T-helper 22 cell (primary cell): ENCODE measurements around the gene NPAT.
"Not testable (repeated sequence)": the region's sequence is repeated elsewhere in the genome, so short reads cannot be mapped to it uniquely, and the experiment has no call there.

Experiments
- DNase-seq: peaks from one replicate; pipeline ENCODE4 v3.0.0-alpha.2; 2020; ENCODE audit warnings: low read depth

Gene NPAT

GRCh38 chr11:108148556-108148955 is 73.9 kb downstream of the NPAT start:
- no peak for DNase-seq

GRCh38 chr11:108147150-108147549 is 75.3 kb downstream of the NPAT start:
- DNase-seq = no peak

GRCh38 chr11:108144615-108145014 is 77.8 kb downstream of the NPAT start:
- DNase-seq = no peak

GRCh38 chr11:108142304-108142703 is 80.1 kb downstream of the NPAT start:
- no peak for DNase-seq

- DNase-seq = no peak
These were observed 85.2 kb downstream of the NPAT start for GRCh38 chr11:108137212-108137611.

- DNase-seq = no peak
These were observed 86.4 kb downstream of the NPAT start for GRCh38 chr11:108135845-108136544.

GRCh38 chr11:108132993-108133538 is 89.4 kb downstream of the NPAT start:
- not testable (repeated sequence) for DNase-seq

GRCh38 chr11:108131993-108132392 is 90.4 kb downstream of the NPAT start:
- DNase-seq = no peak

- no peak for DNase-seq
These were observed 93.7 kb downstream of the NPAT start for GRCh38 chr11:108128772-108129171.

GRCh38 chr11:108125096-108125495 is 97.3 kb downstream of the NPAT start:
- no peak for DNase-seq

- DNase-seq = no peak
These were observed 100.2 kb downstream of the NPAT start for GRCh38 chr11:108122166-108122628.

- peak; percentile 90 for DNase-seq
These were observed 100.9 kb downstream of the NPAT start, which contains the start of gene ACAT1 for GRCh38 chr11:108121274-108122155. TSS of gene ACAT1 (plus strand) at chr11:108121567. CDS start at chr11:108121607, 40 bp downstream.

- DNase-seq = not testable (repeated sequence)
These were observed 101.5 kb downstream of the NPAT start for GRCh38 chr11:108120936-108121273.

GRCh38 chr11:108117746-108118371 is 104.6 kb downstream of the NPAT start:
- DNase-seq = no peak

- DNase-seq = no peak
These were observed 106.8 kb downstream of the NPAT start for GRCh38 chr11:108115500-108116140.

- DNase-seq = no peak
These were observed 110.4 kb downstream of the NPAT start for GRCh38 chr11:108112057-108112456.

GRCh38 chr11:108111126-108111525 is 111.3 kb downstream of the NPAT start:
- no peak for DNase-seq
